GM10248 (cell line): ENCODE measurements around the gene PAN3.

Experiments used
- CTCF ChIA-PET: fragments of 300-600 bp; sonication (Branson Sonifier 250); formaldehyde crosslinking; extraction: SDS; loops from one replicate; lab custom pipeline; 2021; ENCODE audit warnings: antibody characterized with exemption; lab: Yijun Ruan, JAX
- POLR2A ChIA-PET: fragments of 350-650 bp; sonication (Branson Sonifier 250); formaldehyde crosslinking; extraction: SDS; loops from one replicate; lab custom pipeline; 2020; ENCODE audit warnings: antibody characterized with exemption; lab: Yijun Ruan, JAX
- DNase-seq: peaks from one replicate; pipeline ENCODE4 v3.0.0; 2012; ENCODE audit errors: extremely low spot score
- CTCF ChIP-seq: IDR thresholded peaks from 2 replicates; pipeline ENCODE4 v1.5.1; 2012; ENCODE audit warnings: mild to moderate bottlenecking, low read depth; ENCODE audit errors: extremely low read depth, missing control alignments, control extremely low read depth

The PAN3 gene

DNA sequence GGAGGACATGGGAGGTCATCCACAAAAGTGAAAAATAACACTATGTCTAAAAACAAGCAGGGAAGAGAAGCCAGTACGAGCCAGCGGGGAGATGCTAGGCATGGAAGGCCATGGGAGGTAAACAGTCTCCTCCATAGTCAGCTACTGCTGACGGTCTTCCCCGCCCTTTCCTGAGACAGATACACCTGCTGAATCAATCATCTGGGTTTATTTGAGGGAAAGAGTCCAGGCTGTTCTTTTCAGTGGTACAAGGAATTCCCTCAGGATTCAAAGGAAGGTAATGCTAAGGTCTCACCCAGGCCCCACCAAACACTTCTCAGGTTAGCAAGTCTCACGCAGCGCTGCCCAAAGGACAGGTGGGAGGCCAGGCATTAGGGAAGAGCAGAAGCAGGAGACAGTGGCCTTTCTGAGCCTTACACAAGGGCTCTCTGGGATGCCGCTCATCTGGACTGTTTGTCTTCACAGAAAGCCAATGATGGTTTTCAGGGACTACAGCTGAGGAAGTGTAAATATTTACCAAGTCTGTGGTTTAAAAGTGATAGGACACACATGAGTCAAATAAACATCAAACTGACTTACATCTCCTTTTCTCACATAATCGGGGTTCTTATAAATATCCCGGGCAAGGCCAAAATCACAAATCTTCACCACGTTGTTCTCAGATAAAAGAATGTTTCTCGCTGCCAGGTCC lies 182.7 kb downstream of the PAN3 start:
- DNase-seq: no peak
- CTCF ChIA-PET: interaction anchor here (0.7 to 2.4 kb wide), 2 partner anchors 9 to 11 kb away, joined by 3 to 6 read pairs; no protein-coding TSS in a partner anchor
- POLR2A ChIA-PET: no interaction called here
- no peak for TF ChIP-seq CTCF

GRCh38 chr13:28321756-28322155 lies 183.4 kb downstream of the PAN3 start:
- ChIA-PET POLR2A (no interaction called here), CTCF (interaction anchor here (2.4 kb wide), 1 partner anchor 10 kb away, joined by 6 read pairs; no protein-coding TSS in a partner anchor)
- no peak for DNase-seq
- no peak for TF ChIP-seq CTCF

DNA sequence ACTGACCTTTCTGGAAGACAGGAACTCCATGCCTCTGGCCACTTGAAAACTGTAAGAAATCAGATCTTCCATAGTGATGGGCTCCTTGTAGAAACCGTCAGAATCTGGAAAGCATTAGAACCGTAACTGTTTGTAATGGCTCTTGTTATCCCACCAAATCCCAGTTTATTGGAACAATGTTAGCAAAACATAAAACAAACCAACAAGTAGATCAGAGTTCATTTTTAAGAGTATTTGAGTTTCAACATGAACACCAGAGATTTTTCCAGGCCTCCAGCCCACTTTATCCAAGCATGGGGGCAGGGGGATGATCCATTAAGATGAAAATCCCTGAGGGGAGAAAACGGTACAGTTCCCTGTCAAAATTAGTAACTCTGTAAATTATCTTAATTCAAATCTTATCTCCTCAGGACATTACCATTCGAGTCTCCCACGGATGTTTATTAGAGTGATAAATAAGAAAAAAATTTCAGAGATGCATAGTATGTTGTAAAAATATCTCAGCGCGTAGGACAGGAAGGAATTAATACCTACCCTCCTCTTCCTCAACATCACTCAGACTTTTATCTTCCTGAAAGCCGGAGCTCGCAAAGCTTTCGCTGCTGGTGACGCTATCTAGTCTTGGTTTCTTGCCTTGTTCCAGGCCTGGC lies 184.0 kb downstream of the PAN3 start:
- CTCF ChIA-PET: interaction anchor here (1.4 to 4.2 kb wide), 7 partner anchors 8 to 474 kb away, joined by 4 to 34 read pairs (median 7); partner anchors contain the start of gene POMP
- no peak for TF ChIP-seq CTCF
- no peak for DNase-seq
- POLR2A ChIA-PET: no interaction called here

DNA sequence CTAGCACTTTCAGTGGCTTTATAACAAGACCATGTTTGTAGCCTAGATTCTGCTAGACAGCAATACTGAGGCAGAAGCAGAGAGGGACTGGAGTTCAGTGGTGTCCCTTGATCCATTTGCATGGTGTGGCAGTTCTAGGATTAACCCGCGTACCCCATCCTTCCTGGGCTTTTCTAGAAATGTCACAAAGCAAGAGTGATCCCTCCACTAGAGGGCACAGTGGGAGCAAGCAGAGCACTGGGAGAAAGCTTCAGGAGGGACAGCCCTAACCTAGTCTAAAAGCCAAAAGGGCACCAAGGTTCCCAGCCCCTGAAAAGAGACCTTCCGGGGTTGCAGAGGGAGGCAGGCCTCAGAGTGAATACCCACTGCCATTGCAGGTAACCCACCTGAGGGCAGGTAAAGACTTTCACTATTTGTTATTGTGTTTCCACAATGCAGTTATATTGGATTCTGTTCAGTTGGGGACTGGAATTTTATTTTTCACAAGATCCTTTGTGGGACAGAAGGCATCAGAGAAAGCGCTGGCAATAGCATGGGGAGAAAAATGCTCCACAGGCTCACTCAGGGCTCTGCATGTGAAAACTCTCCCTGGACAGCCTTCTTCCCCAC lies 185.9 kb downstream of the PAN3 start:
- ChIA-PET POLR2A (no interaction called here), CTCF (interaction anchor here (0.6 to 4.2 kb wide), 24 partner anchors 9 to 475 kb away, joined by 3 to 34 read pairs (median 4); partner anchors contain the start of gene POMP)
- DNase-seq: peak; percentile 82
- peak; percentile 71 for TF ChIP-seq CTCF

GRCh38 chr13:28325022-28325421 lies 186.7 kb downstream of the PAN3 start:
- no peak for TF ChIP-seq CTCF
- no peak for DNase-seq
- ChIA-PET CTCF (interaction anchor here (1.0 to 4.2 kb wide), 19 partner anchors 10 to 474 kb away, joined by 3 to 34 read pairs (median 4); partner anchors contain the start of gene POMP), POLR2A (no interaction called here)

DNA sequence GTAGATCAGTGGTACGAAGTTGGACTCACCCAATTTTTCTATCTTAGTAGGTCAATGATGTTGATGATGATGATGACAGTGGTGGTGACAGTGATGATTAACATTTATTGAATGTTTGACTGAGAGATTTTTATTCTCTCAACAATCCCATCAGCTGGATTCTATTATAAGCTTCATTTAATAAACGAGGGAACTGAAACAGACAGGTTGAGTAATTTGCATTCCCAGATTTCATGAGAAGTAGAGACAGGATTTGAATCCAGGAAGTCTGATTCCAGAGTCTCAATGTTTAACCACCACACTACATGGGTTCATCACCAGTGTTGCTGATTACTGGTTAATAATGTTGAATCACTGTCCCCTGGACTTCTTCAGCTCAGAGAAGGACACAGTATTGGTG lies 187.7 kb downstream of the PAN3 start:
- TF ChIP-seq CTCF: no peak
- no peak for DNase-seq
- POLR2A ChIA-PET: no interaction called here
- CTCF ChIA-PET: interaction anchor here (0.8 to 4.2 kb wide), 5 partner anchors 9 to 473 kb away, joined by 4 to 34 read pairs (median 12); no protein-coding TSS in a partner anchor
